Epithelial cell of proximal tubule (primary cell): ENCODE measurements around the gene CUL1. TPM values are rescaled to one million over a fixed set of nuclear protein-coding genes. Genes with fewer than 3 reads are reported as not detected.

Experiments
- DNase-seq: peaks from one replicate; pipeline ENCODE4 v3.0.0-alpha.2; 2011; ENCODE audit warnings: low read depth
- H3K4me3 ChIP-seq: 2 replicates; pipeline ENCODE4 v1.5.1; 2011; ENCODE audit warnings: low read depth, mild to moderate bottlenecking, low read length
- total RNA-seq: library from RNA; depleted of rRNA; stranded (reverse); fragments of >200 nt; gene quantifications from 2 replicates; pipeline ENCODE4 v1.2.3, GENCODE V29; 2015
- TF ChIP-seq, protein P1 (sequence below): conservative IDR thresholded peaks from 2 replicates; pipeline ENCODE4 v1.5.1; 2012; ENCODE audit warnings: low read depth, mild to moderate bottlenecking, low read length

CUL1 gene
- total RNA-seq, 1 donor from 2014 or later: 32.5 TPM

DNA sequence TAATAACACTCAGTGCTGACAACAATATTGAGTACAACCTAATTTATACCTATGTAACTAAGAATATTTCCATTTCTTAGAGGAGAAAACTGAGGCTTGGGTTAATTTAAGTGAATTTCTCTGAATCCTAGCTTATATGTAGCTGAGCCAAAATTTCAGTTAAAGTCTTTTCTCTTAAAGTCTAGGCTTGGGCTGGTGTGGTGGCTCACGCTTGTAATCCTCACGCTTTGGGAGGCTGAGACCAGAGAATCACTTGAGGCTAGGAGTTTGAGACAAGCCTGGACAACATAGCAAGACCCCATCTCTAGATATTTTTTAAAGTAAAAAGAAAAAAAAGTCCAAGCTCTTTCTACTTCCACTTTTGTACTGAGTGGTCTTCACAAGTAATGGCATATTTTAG, 92.1 kb downstream of the CUL1 start:
- no peak for DNase-seq
- no peak overlapping the region for H3K4me3 ChIP-seq
- TF ChIP-seq, protein P1, sequence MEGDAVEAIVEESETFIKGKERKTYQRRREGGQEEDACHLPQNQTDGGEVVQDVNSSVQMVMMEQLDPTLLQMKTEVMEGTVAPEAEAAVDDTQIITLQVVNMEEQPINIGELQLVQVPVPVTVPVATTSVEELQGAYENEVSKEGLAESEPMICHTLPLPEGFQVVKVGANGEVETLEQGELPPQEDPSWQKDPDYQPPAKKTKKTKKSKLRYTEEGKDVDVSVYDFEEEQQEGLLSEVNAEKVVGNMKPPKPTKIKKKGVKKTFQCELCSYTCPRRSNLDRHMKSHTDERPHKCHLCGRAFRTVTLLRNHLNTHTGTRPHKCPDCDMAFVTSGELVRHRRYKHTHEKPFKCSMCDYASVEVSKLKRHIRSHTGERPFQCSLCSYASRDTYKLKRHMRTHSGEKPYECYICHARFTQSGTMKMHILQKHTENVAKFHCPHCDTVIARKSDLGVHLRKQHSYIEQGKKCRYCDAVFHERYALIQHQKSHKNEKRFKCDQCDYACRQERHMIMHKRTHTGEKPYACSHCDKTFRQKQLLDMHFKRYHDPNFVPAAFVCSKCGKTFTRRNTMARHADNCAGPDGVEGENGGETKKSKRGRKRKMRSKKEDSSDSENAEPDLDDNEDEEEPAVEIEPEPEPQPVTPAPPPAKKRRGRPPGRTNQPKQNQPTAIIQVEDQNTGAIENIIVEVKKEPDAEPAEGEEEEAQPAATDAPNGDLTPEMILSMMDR: no peak

DNA sequence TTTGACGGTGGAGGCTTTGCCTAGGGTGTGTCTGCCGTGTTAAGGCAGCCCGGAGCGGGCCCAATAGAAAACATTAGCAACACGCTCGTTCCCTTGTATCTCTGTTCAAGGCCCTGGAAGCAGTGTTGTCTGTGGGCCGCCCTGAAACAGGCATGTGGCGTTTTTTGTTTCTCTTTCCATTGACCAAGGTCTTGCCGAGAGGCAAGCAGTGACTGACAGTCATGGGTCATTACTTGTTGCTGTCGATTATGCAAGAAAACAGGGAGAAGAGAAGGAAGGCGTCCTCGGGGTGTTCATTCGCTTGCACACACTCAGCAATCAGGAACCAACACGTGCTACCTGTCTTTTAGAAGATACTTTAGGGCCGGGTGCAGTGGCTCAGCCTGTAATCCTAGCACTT, 92.8 kb downstream of the CUL1 start:
- DNase-seq: no peak
- no peak overlapping the region for H3K4me3 ChIP-seq
- TF ChIP-seq, protein P1: no peak

DNA sequence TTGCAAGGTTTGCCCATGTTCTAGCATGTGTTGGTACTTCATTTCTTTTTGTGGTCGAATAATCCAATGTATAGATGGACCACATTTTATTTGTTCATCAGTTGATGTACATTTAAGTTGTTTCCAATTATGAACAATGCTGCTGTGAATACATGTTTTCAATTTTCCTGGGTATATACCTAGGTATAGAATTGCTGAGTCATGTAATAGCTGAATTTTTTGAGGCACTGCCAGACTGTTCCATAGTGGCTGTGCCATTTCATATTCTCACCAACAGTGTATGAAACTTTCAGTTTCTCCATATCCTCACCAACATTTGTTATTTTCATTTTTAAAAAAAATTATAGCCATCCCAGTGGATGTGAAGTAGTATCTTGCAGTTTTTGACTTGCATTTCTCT, 94.9 kb downstream of the CUL1 start:
- TF ChIP-seq, protein P1: no peak
- DNase-seq: no peak
- no peak overlapping the region for H3K4me3 ChIP-seq

DNA sequence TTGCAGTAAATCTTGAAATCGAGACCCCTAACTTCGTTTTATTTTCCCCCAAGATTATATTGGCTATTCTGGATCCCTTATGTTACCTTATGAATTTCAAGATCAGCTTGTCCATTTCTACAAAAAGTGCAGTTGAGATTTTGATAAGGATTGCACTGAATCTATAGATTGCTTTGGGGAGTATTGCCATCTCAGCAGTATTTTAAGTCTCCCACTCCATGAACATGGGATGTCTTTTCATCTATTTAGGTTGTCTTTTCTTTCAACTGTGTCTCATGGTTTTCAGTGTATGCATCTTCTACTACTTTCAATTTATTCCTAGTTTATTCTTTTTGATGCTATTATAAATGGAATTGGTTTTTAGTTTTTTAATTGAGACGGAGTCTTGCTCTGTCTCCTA, 95.8 kb downstream of the CUL1 start:
- H3K4me3 ChIP-seq: no peak overlapping the region
- TF ChIP-seq, protein P1: no peak
- DNase-seq: no peak

DNA sequence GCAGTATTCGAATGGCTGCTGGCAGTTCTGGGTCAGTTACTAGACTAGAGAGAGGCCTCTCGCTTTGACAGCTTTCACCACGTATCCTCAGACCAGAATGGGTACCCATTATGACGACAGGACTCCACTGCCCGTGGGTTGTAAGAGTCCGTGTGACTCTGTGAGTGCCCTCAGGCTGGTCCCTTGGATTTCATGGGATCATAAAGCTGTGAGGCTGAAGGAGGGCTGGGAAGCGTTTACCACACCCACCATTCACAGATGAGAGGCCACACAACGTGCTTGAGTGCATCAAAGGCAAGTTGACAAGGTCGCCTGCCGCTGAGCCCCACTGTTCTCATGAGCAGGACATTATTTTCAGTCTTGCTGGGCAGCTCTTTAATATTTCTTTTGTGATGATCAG, 98.1 kb downstream of the CUL1 start:
- no peak overlapping the region for H3K4me3 ChIP-seq
- TF ChIP-seq, protein P1: no peak
- no peak for DNase-seq

DNA sequence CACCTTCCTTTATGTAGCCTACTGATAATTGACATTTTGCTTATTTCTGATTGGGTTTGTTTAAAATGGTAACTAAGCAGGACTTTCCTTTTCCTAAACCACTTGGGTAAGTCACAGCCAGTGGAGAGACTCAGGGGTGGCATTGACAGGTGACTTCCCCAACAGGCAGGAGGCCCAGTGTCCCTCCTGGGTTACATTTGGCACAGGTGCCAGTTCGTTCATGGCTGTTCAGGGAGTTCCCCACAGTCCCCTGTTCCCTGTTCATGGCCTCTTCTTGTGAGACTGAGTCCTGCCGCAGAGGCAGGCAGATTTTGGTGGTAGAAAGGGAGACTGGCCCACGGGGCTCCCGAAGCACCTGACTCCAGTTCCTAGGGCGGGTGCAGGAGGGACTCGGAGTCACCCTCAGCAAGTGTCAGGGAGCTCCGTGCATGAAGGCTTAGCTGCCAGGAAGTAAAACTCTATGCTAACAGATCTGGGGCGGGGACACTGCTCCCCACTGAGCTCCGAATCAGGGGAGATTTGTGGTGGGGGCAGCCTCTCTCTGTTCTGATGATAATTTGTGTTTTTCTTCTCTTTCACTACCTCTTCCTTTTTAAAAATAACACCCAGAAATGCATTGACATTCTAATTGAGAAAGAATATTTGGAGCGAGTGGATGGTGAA, 101.3 kb downstream of the CUL1 start:
- DNase-seq: no peak
- TF ChIP-seq, protein P1: no peak
- no peak overlapping the region for H3K4me3 ChIP-seq

DNA sequence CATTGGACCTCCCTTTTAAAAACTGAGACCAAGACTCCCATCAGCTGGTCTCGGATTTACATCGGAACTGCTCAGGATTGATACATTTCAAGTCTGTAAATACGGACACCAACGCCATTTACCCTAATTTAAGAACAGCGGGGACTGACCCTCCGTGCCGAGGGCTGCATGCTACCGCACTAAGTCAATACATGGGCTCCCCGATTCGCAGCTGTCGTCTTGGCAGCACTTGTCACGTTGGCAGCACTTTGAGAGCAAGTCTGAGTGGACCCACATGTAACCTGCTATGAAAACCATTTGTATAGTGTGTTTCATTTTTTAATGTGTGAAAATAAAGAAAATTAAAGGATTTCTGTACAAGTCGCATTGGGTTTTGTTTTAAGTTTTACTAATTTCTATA, 102.0 kb downstream of the CUL1 start:
- H3K4me3 ChIP-seq: no peak overlapping the region
- DNase-seq: no peak
- TF ChIP-seq, protein P1: no peak
